Esophagus mucosa (tissue), 1 donor: ENCODE measurements around the gene TTBK2. TPM values are rescaled to one million over a fixed set of nuclear protein-coding genes. Genes with fewer than 3 reads are reported as not detected.

Experiments used
- ATAC-seq: fragments of 200-7000 bp; cut with Tn5 transposase; one replicate; pipeline ENCODE4 v1.9.1; 2020
- total RNA-seq: library from RNA; stranded (reverse); gene quantifications from one replicate; pipeline ENCODE4 v1.2.4, GENCODE V29; 2023
- donor health status: DM: yes; HTN: yes; CAD: no.

The TTBK2 gene
- total RNA-seq, 1 donor from 2014 or later: 5.4 TPM

GRCh38 chr15:42724276-42724675 lies 196.3 kb downstream of the TTBK2 start:
- ATAC-seq: no peak

GRCh38 chr15:42723068-42723467 lies 197.5 kb downstream of the TTBK2 start:
- ATAC-seq: no peak

GRCh38 chr15:42721916-42722315 lies 198.7 kb downstream of the TTBK2 start:
- no peak for ATAC-seq

DNA sequence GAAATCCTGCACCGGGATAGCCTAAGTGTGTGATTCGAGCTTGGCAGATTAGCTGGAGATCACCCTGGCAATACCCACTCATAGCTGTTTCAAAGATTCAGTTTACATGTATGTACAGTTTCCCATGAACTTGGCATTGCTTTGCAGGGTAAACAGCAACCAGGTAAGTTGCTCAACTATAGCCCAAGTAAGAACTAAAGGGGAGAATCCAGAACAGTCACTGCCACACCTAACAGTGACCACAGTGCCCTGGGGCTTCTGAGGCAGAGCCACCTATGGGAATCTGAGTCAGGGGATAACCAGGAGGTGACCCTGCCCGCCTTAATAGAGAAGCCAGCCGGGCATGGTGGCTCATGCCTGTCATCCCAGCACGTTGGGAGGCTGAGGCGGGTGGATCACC lies 199.6 kb downstream of the TTBK2 start:
- ATAC-seq: peak; percentile 96

GRCh38 chr15:42720071-42720470 lies 200.5 kb downstream of the TTBK2 start:
- no peak for ATAC-seq

DNA sequence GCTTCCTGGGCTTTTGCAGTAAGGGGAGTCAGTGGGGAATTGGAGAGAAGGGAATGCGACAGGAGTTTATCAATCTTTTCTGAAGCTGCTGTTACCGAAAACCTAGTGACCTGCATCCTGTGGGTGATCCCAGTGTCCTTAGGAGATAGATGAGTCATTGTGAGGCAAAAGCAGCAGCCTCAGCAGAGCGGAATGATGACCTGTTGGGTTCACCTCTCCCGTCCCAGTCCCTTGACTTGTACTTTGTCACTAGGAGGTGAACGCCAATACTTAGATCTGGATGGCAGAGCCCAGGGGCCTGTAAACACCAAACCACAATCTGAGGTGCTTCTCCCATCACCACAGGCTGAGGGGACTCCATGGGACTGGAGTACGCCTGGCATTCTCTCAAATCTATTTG lies 201.5 kb downstream of the TTBK2 start:
- ATAC-seq: no peak

DNA sequence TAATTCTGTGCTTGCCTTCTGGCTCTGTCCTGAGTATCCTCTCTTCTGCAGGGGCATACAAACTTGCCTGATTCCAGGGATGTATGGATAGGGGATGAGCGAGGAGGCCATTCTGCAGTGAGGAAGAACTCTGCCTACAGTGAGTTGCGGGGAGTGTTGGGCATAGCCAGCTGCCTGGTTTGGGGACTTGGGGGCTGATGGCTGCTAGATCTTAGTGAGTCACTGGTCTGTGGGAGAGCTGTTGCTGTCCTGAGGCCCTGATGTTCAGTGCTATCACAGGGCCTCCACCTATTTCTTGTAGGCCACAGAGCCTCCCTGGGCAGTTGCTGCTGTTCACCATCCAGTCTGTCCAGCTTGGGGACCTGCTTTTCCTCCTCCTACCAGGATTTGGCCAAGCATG lies 204.0 kb downstream of the TTBK2 start:
- ATAC-seq: peak; percentile 7

DNA sequence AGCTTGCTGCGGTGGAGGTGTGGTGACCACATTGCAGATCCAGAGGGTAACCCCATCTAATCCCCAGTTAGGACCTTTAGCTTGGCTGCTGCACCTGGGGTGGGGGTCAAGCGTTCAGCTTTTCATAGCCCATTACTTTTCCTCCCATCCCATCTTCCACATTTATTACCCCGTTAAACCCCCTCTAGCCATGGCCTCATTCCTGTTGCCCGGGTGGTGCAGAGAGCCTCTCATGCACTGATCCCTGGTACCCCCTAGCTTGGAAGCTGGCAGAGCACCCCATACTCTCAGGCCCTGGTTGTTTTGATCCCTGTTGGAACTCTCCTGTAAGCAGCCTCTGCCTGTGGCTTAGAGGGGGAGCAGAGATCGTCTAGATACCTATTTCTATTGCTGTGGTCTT lies 204.5 kb downstream of the TTBK2 start:
- ATAC-seq: no peak

- ATAC-seq: no peak
Measured at GRCh38 chr15:42712584-42712983, 208.0 kb downstream of the TTBK2 start.

DNA sequence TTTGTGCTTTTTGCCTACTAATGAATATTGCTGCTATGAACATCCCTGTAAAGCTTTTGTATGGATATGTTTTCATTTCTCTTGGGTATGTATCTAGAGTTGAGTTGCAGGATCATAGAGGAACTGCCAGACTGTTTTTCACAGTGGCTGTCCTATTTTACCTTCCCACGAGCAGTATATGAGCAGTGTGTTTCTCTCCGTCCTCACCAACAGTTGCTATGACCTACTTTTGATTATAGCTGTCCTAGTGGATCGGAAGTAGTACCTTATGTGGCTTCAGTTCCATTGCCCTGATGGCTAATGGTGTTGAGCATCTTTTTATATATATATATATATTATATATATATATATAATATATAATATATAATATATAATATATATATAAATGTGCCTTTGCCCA lies 208.8 kb downstream of the TTBK2 start:
- no peak for ATAC-seq

GRCh38 chr15:42710662-42711061 lies 209.9 kb downstream of the TTBK2 start:
- ATAC-seq: no peak

DNA sequence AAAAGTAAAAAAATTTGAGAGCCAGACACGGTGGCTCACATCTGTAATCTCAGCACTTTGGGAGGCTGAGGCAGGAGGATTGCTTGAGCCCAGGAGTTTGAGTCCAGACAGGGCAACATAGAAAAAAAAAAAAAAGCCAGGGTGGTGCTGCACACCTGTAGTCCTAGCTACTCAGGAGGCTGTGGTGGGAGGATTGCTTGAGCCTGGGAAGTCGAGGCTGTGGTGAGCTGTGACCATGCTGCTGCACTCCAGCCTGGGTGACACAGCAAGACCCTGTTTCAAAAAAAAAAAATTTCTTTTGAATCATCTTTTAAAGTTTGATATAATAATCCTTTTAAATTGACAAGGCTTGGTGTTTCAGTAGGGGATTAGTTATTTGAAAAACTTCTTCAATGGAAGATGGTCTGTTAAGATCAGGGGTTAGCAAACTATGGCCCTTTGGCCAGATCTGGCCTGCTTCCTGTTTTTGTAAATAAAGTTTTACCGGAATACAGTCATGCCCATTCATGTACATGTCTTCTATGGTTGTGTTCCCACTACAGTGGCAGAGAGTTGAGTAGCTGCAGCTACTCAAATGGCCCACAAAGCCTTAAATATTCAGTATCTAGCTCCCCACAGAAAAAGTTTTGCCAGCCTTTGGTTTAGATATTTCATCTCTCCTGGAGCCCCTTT lies 212.6 kb downstream of the TTBK2 start:
- no peak for ATAC-seq

GRCh38 chr15:42707068-42707467 lies 213.5 kb downstream of the TTBK2 start:
- ATAC-seq: peak; percentile 77

DNA sequence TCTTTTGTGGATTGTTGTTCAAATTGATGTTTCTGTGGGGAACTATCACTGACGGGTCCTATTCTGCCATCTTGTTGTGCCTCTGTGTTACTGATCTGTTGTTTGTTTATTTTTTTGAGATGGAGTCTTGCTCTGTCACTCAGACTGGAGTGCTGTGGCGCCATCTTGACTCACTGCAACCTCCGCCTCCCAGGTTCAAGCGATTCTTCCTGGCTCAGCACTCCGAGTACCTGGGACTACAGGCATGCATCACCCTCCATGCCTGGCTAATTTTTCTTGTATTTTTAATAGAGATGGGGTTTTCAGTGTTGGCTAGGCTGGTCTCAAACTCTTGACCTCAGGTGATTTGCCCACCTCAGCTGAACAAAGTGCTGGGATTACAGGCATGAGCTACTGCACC lies 215.2 kb downstream of the TTBK2 start:
- ATAC-seq: no peak

DNA sequence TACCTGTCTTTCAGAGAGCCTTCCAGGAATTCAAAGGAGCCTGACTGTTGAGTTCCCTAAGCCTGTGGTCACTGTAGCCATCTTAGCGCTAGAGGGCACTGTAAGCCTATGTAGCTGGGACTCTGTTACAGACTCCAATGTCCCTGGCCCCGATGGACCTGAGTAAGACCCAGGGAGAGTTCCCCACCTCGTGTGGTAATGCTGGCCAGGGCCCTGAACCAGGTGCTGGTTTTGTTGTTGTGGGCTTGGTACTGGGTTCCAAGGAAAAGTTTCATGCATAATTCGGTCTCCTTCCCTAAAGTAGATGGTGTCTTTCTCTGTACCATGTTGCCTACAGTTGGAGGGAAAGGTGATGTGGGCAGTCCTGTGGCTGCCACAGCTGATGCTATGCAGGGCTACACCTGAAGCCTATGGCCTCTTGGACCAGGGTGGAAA lies 216.1 kb downstream of the TTBK2 start:
- peak; percentile 92 for ATAC-seq

GRCh38 chr15:42696626-42697025 lies 224.0 kb downstream of the TTBK2 start:
- no peak for ATAC-seq

DNA sequence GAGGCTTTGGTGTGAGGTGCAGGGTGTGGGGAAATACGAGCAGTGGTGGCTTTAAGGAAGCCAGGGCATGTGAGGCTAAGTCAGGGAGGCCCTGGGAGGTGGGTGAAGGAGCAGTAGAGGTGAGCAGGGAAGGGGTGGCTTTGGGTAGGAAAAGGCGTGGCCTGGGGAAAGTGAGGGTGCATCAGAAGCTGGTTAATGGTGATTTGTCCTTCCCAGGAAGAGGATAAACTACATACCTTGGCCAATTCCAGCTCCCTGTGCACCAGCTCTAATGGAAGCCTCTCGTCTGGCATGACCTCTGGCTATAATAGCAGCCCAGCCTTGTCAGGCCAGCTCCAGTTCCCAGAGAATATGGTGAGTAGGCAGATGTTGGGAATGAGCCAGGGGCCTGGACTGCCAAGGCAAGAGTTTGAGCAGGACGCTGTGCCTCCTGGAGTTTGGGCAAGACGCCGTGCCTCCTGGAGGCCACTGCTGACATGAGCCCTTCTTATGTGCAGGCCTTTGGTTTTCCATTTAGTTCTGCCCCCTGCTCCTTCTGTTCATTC lies 225.0 kb downstream of the TTBK2 start:
- no peak for ATAC-seq

DNA sequence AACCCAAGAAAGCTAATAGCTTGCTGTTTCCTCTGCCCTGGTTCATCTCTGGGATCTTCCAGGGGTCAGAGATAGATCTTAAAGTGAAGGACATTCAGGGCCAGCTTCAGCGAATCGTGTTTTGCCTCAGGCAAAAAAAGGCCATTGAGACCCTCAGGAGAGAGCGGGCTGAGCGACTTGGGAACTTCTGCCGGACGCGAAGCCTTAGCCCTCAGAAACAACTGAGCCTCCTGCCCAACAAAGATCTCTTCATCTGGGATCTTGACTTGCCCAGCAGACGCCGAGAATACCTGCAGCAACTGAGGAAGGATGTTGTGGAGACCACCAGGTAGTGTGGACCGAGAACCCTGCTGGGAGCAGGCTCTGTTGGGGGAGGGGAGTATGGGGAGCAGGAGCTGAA lies 226.2 kb downstream of the TTBK2 start:
- ATAC-seq: no peak

- no peak for ATAC-seq
Measured at GRCh38 chr15:42693942-42694341, 226.6 kb downstream of the TTBK2 start.

- no peak for ATAC-seq
Measured at GRCh38 chr15:42693496-42693895, 227.1 kb downstream of the TTBK2 start.

- no peak for ATAC-seq
Measured at GRCh38 chr15:42692997-42693396, 227.6 kb downstream of the TTBK2 start.

- ATAC-seq: no peak
Measured at GRCh38 chr15:42692536-42692935, 228.0 kb downstream of the TTBK2 start.

DNA sequence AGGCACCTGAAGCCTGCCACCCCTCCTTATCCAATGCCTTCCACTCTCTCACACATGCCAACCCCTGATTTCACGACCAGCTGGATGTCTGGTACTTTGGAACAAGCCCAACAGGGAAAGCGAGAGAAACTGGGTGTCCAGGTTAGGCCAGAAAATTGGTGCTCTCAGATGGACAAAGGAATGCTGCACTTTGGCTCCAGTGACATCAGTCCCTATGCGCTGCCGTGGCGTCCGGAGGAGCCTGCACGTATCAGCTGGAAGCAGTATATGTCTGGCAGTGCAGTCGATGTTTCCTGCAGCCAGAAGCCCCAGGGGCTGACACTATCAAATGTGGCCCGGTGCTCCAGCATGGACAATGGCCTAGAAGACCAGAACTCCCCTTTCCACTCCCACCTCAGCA lies 228.8 kb downstream of the TTBK2 start:
- no peak for ATAC-seq

DNA sequence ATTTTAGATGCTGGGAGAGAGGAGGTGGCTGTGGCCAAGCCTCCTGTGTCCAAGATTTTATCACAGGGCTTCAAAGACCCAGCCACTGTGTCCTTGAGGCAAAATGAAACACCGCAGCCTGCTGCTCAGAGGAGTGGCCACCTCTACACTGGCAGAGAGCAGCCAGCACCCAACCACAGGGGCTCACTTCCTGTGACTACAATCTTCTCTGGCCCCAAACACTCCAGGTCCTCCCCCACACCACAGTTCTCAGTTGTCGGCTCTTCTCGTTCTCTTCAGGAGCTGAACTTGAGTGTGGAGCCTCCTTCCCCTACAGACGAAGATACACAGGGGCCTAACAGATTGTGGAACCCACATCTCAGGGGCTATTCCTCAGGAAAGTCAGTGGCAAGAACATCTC lies 229.3 kb downstream of the TTBK2 start:
- ATAC-seq: no peak
